ENCODE data around the gene RNF227.

- TF ChIP-seq, protein P1, sequence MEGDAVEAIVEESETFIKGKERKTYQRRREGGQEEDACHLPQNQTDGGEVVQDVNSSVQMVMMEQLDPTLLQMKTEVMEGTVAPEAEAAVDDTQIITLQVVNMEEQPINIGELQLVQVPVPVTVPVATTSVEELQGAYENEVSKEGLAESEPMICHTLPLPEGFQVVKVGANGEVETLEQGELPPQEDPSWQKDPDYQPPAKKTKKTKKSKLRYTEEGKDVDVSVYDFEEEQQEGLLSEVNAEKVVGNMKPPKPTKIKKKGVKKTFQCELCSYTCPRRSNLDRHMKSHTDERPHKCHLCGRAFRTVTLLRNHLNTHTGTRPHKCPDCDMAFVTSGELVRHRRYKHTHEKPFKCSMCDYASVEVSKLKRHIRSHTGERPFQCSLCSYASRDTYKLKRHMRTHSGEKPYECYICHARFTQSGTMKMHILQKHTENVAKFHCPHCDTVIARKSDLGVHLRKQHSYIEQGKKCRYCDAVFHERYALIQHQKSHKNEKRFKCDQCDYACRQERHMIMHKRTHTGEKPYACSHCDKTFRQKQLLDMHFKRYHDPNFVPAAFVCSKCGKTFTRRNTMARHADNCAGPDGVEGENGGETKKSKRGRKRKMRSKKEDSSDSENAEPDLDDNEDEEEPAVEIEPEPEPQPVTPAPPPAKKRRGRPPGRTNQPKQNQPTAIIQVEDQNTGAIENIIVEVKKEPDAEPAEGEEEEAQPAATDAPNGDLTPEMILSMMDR (conservative IDR thresholded peaks at IDR 0.05; ENCODE audit: low read depth, low read length): peak; percentile 55
- TF ChIP-seq EZH2 (IDR thresholded peaks at IDR 0.05; ENCODE audit: borderline replicate concordance, low read depth, low read length, poor library complexity, severe bottlenecking): no peak
These were observed 18.3 kb downstream of the RNF227 start for GRCh38 chr17:7897773-7898172.

Measured in A673 (cell line).